Left lung (tissue), 10 donors: ENCODE measurements around the gene GJB3. TPM values are rescaled to one million over a fixed set of nuclear protein-coding genes. Genes with fewer than 3 reads are reported as not detected.
"Not testable (repeated sequence)": the region's sequence is repeated elsewhere in the genome, so short reads cannot be mapped to it uniquely, and the experiment has no call there.

ENCODE experiments used
- ATAC-seq: fragments of 200-7000 bp; cut with Tn5 transposase; one replicate; pipeline ENCODE4 v1.9.1; 2020; ENCODE audit warnings: moderate library complexity
- DNase-seq, 4 donors: peaks; one replicate each; pipeline ENCODE4 v3.0.0-alpha.2; 2013 to 2020
- H3K27ac ChIP-seq, 2 donors: fragments of 200-600 bp; sonication (generic) in 1 of 2; one replicate each; pipeline versions ENCODE4 v1.5.0 to v1.8.0; 2020 to 2021
- H3K27me3 ChIP-seq, 2 donors: fragments of 200-600 bp; sonication (generic) in 1 of 2; one replicate each; pipeline versions ENCODE4 v1.5.0 to v1.8.0; 2020 to 2021
- H3K36me3 ChIP-seq, 2 donors: fragments of 200-600 bp; sonication (generic) in 1 of 2; one replicate each; pipeline versions ENCODE4 v1.5.0 to v1.8.0; 2020 to 2021
- H3K4me1 ChIP-seq, 2 donors: fragments of 200-600 bp; one replicate each; pipeline ENCODE4 v1.8.0; 2021
- H3K4me3 ChIP-seq, 2 donors: fragments of 200-600 bp; sonication (generic) in 1 of 2; one replicate each; pipeline versions ENCODE4 v1.5.0 to v1.8.0; 2020 to 2021; ENCODE audit warnings: mild to moderate bottlenecking in 1 of 2
- H3K9me3 ChIP-seq, 2 donors: fragments of 200-600 bp; sonication (generic) in 1 of 2; one replicate each; pipeline versions ENCODE4 v1.5.0 to v1.8.0; 2020 to 2021
- CTCF ChIP-seq, 2 donors: fragments of 200-600 bp; sonication (generic) in 1 of 2; IDR thresholded peaks; one replicate each; pipeline versions ENCODE4 v1.5.0 to v1.8.0; 2021; ENCODE audit warnings: antibody characterized with exemption in 2 of 2
- intact Hi-C, 2 donors: fragments of 100-400 bp; cut with DNase I; formaldehyde crosslinking; loops; one replicate each; pipeline versions ENCODE4 v1.11.2 to v1.14.2; 2022
- polyA plus RNA-seq, 6 donors: library from polyadenylated mRNA; unstranded; fragments of 120-200 nt; gene quantifications; one replicate each; pipeline ENCODE4 v1.2.1, GENCODE V29; 2013; ENCODE audit not compliant: insufficient read length in 6 of 6
- total RNA-seq, 2 donors: library from RNA; stranded (reverse); fragmentation: NEBNext Ultra II Directional; extraction: Animal tissue kit (Norgen Biotek cat#: 25700); gene quantifications; one replicate each; pipeline ENCODE4 v1.2.1, GENCODE V29; 2021
- donor health status: DM: no; HTN: yes; CAD: no.
- donor health status: DM: no; HTN: no; CAD: no.

Gene GJB3
- total and polyA plus RNA-seq, 8 donors: 0.15 to 2.0 (median 0.47) TPM; not detected in 4

DNA sequence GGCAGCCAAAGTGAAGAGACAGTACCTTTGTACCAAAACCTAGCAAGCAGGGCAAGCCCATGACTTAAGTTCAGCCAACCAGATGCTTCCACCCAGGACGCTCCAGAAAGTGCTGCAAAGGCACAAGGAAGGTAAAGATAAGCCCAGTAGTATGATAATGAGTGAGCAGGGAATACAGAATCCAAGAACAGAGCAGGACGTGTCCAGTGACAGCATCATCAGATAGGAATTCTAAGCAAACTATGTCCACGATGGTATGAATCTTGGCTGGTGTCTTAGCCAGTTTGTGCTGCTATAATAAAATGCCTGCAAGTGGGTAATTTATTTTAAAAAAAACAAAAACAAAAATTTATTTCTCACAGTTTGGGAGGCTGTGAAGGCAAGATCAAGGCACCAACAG lies 25.4 kb downstream of the GJB3 start:
- TF ChIP-seq CTCF (IDR thresholded peaks at IDR 0.05): no peak
- ATAC-seq (no peak), DNase-seq (no peak)
- Histone ChIP-seq H3K4me1 (no peaks in the 10 kb centered on the region), H3K4me3 (no peak overlapping the region), H3K36me3 (no peaks in the 10 kb centered on the region), H3K27ac (no peak overlapping the region), H3K27me3 (no peaks in the 10 kb centered on the region), H3K9me3 (no peaks in the 10 kb centered on the region)
- intact Hi-C loops: no loop called here

DNA sequence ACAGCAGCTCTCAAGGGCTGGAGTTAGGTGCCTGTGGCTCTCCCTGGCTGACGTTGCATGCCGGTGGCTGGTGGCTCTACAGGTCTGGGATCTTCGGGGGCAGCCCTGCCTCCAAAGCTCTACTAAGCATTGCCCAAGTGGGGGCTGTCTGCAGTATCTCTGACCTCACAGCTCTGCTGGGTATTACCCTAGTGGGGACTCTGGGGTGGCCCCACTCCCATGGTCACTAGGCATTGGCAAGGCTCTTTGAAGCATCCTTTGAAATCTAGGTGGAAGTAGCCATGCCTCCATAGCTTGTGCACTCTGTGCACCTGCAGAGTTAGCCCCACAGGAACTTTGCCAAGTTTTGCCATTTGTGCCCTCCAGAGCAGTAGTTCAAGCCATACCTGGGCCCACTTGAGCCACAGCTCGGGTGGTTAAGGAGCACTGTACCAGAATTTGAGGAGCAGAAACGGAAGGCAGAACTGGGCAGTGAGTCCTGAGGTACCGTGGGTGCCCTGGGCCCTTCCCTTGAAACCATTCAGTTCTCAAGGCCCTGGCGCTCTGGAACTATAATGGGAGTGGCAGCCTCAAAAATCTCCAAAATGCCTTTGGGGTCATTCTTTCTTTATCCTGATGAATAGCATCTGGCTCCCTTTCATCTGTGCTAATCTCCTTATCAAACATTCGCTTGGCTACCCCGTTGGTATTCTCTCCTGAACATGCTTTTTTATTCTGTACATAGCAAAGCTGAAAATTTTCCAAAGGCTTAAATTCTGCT lies 27.2 kb downstream of the GJB3 start:
- Histone ChIP-seq H3K36me3 (no peaks in the 10 kb centered on the region), H3K27me3 (no peaks in the 10 kb centered on the region), H3K4me3 (no peak overlapping the region), H3K4me1 (no peaks in the 10 kb centered on the region), H3K27ac (no peak overlapping the region), H3K9me3 (no peaks in the 10 kb centered on the region)
- DNase-seq (no peak), ATAC-seq (no peak)
- intact Hi-C loops: no loop called here
- no peak for TF ChIP-seq CTCF (IDR thresholded peaks at IDR 0.05)

- H3K9me3 ChIP-seq, H3K4me3 ChIP-seq, ATAC-seq, H3K27me3 ChIP-seq, H3K27ac ChIP-seq, H3K36me3 ChIP-seq, H3K4me1 ChIP-seq, DNase-seq, intact Hi-C loops: not testable (repeated sequence)
These were observed 29.8 kb downstream of the GJB3 start for GRCh38 chr1:34810781-34811180.

DNA sequence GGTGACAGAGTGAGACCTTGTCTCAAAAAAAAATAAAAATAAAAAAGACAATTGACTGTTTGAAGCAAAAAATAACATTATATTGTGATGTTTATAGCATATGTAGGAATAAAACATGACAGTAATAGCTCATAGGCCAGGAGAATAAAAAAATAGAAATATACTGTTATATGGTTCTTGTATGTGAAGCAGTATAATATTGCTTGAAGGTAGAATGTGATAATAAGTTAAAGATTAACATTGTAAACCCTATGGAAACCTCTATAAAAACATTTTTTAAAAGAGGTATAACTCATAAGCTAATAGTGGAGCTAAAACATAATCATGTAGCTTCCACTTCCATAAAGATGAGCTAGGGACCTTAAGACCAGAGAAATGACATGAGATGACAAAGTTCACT lies 35.3 kb downstream of the GJB3 start:
- Histone ChIP-seq H3K36me3 (no peaks in the 10 kb centered on the region), H3K27me3 (no peaks in the 10 kb centered on the region), H3K4me3 (no peak overlapping the region), H3K9me3 (no peaks in the 10 kb centered on the region), H3K27ac (no peak overlapping the region), H3K4me1 (no peaks in the 10 kb centered on the region)
- TF ChIP-seq CTCF (IDR thresholded peaks at IDR 0.05): no peak
- intact Hi-C loops: no loop called here
- no peak for DNase-seq
- ATAC-seq: no peak

DNA sequence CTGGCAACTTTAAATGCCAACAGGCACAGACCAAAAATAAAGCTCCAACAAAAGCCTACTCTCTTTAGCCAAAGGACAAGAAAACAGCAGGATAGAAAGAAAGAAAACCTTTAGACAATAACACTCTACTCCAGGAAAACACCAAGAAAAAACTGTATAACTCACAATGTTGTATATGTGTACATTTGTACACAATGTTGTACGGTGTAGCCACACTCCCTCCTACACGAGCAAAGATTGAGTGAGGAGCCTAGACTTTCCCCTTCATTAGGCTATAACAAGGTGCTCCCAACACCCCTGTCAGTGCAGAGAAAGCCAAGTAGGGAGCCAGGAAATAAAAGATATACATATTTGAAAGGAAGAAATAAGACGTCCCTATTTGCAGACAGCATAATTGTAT lies 35.8 kb downstream of the GJB3 start:
- no peak for ATAC-seq
- H3K36me3 ChIP-seq: no peaks in the 10 kb centered on the region
- DNase-seq: no peak
- H3K27me3 ChIP-seq: no peaks in the 10 kb centered on the region
- no peaks in the 10 kb centered on the region for H3K4me1 ChIP-seq
- no peak overlapping the region for H3K4me3 ChIP-seq
- no peaks in the 10 kb centered on the region for H3K9me3 ChIP-seq
- no peak overlapping the region for H3K27ac ChIP-seq
- TF ChIP-seq CTCF (IDR thresholded peaks at IDR 0.05): no peak
- intact Hi-C loops: no loop called here

GRCh38 chr1:34818862-34819261 lies 37.8 kb downstream of the GJB3 start:
- ATAC-seq, H3K27ac ChIP-seq, DNase-seq, H3K36me3 ChIP-seq, intact Hi-C loops, H3K4me1 ChIP-seq, H3K4me3 ChIP-seq, H3K27me3 ChIP-seq, H3K9me3 ChIP-seq: not testable (repeated sequence)
